BLaER1 treated with 17β-estradiol and CSF1 and Interleukin-3, amounts not matched to agents 10 nM and 100 nM (cell line): ENCODE results near the gene HYAL2.

Experiments used
- H3K27ac ChIP-seq, 11 experiments: shearing (Covaris generic); formaldehyde crosslinking; 2 replicates each; pipeline ENCODE4 v1.8.1; 2022
- H3K27me3 ChIP-seq, 11 experiments: shearing (Covaris generic); formaldehyde crosslinking; 2 replicates each; pipeline ENCODE4 v1.8.1; 2022
- H3K36me3 ChIP-seq, 11 experiments: shearing (Covaris generic); formaldehyde crosslinking; 2 replicates each; pipeline ENCODE4 v1.8.1; 2022
- H3K4me1 ChIP-seq, 10 experiments: shearing (Covaris generic); formaldehyde crosslinking; 2 replicates each; pipeline ENCODE4 v1.8.1; 2022
- H3K4me2 ChIP-seq, 11 experiments: shearing (Covaris generic); formaldehyde crosslinking; 2 replicates each; pipeline ENCODE4 v1.8.1; 2022
- H3K4me3 ChIP-seq, 10 experiments: shearing (Covaris generic); formaldehyde crosslinking; 2 replicates each; pipeline ENCODE4 v1.8.1; 2022
- H3K9ac ChIP-seq, 11 experiments: shearing (Covaris generic); formaldehyde crosslinking; 2 replicates each; pipeline ENCODE4 v1.8.1; 2022
- H3K9me3 ChIP-seq, 11 experiments: shearing (Covaris generic); formaldehyde crosslinking; replicated peaks in 1 of 11; 2 replicates each; pipeline ENCODE4 v1.8.1; 2022
- H4K20me1 ChIP-seq, 11 experiments: shearing (Covaris generic); formaldehyde crosslinking; 2 replicates each; pipeline ENCODE4 v1.8.1; 2022
- Cebpa-rat ChIP-seq, 11 experiments: shearing (Covaris generic); IDR thresholded peaks; 2 replicates each; pipeline ENCODE4 v1.8.1; 2022

The HYAL2 gene

DNA sequence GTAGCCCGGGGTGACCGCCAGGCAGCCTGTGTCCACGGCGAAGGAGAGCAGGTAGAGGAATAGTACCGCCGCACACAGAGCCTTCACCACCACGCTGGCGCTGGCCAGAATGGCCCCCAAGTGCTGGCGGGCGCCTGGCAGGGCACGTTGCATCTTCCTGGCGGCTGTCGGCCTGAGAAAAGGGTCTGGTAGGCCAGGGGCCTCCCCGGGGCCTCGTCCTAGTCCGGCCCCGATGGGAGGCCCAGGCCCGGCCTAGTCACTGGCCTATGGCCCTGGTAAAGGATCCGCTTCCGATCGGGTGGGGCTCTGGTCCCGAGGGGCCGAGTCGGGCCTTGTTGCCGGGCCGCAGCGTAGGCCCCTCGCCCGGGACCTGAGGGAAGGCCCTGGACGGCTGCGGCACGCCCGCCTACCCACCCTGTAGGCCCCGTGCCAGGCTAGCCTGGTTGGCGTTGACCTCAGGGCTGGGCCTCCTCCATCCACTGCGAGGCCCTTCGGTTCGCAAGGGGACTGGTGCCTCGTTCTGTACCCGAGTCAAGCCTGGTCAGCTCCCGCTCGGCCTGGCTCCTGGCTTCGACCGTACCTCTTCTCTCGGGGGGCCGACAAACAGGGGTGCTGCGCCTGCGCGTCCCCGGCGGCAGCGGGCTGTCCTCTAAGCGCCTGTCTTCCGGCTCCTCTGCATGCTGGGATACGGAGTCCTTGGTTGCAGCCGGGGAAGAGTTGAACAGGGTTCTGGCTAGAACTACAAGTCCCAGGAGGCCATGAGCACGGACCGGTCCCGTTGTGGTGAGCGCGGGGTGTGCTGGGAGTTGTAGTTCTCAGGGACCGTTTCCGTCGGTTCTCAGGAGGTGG, 36.6 kb upstream of the HYAL2 start, which contains the start of gene TMEM115:
TMEM115 (minus strand) TSS at position 611 of the 849 bp plus-strand sequence; CDS start at position 153, 458 bp downstream.
- H3K36me3 ChIP-seq = peaks cover 29 to 43% (median 34%) of the 10 kb centered on the region in 11 experiments

DNA sequence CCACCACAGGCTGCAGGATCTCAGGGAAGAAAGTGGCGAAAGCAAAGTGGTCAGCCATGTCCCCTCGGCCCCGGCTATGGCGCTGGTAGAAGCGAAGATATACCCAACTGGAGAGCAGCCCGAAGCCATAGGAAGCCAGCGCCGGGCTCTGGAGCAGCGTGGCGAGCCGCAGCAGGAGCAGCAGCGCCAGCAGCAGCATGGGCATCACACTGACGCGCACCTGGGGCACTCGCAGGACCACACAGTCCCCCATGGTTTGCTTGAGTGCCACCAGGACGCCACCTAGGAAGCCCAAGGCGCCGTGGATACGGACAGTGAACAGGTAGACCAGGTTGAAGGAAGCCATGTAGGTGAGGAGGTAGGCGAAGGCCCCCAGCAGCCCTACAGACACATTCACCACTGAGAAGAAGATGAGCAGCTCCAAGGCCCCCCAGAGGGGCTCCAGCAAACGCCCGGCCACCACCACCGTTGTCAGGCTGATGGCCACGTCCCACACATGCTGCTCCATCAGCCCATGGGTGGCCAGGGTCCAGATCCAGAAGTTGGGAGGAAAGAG, 35.9 kb upstream of the HYAL2 start:
- Histone ChIP-seq H3K4me3 (peak overlapping the region; percentile 72 to 96 (median 82)), H3K27me3 (no peaks in the 10 kb centered on the region), H3K4me2 (peak overlapping the region; percentile 92 to 100 (median 99)), H3K9me3 (no peaks in the 10 kb centered on the region), H3K9ac (peak overlapping the region; percentile 91 to 99 (median 93)), H4K20me1 (peaks cover 53 to 57% (median 56%) of the 10 kb centered on the region in 11 experiments), H3K4me1 (peaks cover 42 to 64% (median 55%) of the 10 kb centered on the region in 10 experiments), H3K27ac (peak overlapping the region; percentile 84 to 96 (median 91)), H3K36me3 (peaks cover 36 to 50% (median 41%) of the 10 kb centered on the region in 11 experiments)
- TF ChIP-seq Cebpa-rat (IDR thresholded peaks at IDR 0.05) = no peak

More for the DNA sequence above, 36.6 kb upstream of the HYAL2 start, which contains the start of gene TMEM115:
- Histone ChIP-seq H3K27me3 (no peaks in the 10 kb centered on the region), H3K4me2 (peak within 1 kb of the TSS; percentile 92 to 100 (median 99)), H3K4me3 (peak within 1 kb of the TSS; percentile 72 to 96 (median 82)), H3K9me3 (no peaks in the 10 kb centered on the region), H4K20me1 (peaks cover 46 to 50% (median 49%) of the 10 kb centered on the region in 11 experiments), H3K27ac (peak within 1 kb of the TSS; percentile 84 to 96 (median 91)), H3K9ac (peak within 1 kb of the TSS; percentile 91 to 99 (median 93)), H3K4me1 (peaks cover 44 to 59% (median 53%) of the 10 kb centered on the region in 10 experiments)
- TF ChIP-seq Cebpa-rat (IDR thresholded peaks at IDR 0.05) = no peak

DNA sequence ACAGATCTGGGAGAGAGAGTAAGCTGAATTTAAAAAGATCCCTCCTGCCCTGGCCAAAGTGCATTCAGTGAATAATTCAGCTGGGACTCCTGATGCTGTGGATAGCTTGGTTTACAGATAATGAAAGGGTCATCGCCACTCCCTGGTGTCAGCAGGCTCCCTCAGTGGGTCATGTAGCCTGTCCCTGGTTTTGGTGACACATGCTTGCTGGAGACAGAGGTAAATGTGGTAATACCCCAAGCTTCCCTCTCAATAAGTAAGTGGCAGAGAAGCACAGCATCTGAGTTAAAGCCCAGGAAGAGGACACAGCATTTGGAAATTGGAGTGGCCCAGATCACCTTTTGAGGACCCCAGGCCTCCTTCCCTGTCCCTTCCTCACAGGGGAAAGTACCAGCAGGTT, 34.9 kb upstream of the HYAL2 start:
- peaks cover 59 to 67% (median 65%) of the 10 kb centered on the region in 11 experiments for H4K20me1 ChIP-seq
- peaks cover 42 to 73% (median 61%) of the 10 kb centered on the region in 10 experiments for H3K4me1 ChIP-seq
- no peaks in the 10 kb centered on the region for H3K27me3 ChIP-seq
- peak overlapping the region in 9 of 11 experiments; percentile 6 to 96 (median 47); a peak in 14 of 22 replicates for H3K27ac ChIP-seq
- peaks cover 42 to 60% (median 51%) of the 10 kb centered on the region in 11 experiments for H3K36me3 ChIP-seq
- H3K4me2 ChIP-seq = peak overlapping the region; percentile 92 to 100 (median 99)
- no peak for TF ChIP-seq Cebpa-rat (IDR thresholded peaks at IDR 0.05)
- H3K9ac ChIP-seq = peak overlapping the region; percentile 91 to 99 (median 93)
- H3K9me3 ChIP-seq = no peaks in the 10 kb centered on the region
- H3K4me3 ChIP-seq = peak overlapping the region; percentile 72 to 96 (median 82)

DNA sequence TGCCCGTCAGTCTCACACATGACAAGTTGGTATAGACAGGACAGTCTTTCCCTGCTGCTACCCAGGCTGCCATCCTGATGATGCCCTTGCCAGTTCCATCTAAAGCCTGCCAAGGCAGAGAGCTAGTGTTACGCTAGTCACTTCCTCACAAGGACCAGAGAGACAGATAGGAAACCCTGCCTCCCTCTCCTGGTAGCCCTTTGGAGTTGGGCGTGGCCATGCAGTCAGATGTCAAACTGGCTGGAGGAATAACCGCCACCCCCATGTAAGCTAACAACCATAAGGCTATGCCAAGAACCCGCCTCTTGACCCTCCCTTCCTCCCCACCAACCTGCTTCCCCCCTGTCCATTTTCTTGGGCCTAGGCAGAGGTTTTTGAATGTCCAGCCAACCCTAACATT, 34.0 kb upstream of the HYAL2 start:
- no peak for TF ChIP-seq Cebpa-rat (IDR thresholded peaks at IDR 0.05)
- peak overlapping the region; percentile 92 to 100 (median 99) for H3K4me2 ChIP-seq
- peaks cover 40 to 74% (median 67%) of the 10 kb centered on the region in 10 experiments for H3K4me1 ChIP-seq
- peak overlapping the region; percentile 72 to 96 (median 82) for H3K4me3 ChIP-seq
- H4K20me1 ChIP-seq = peaks cover 60 to 76% (median 74%) of the 10 kb centered on the region in 11 experiments
- H3K27me3 ChIP-seq = no peaks in the 10 kb centered on the region
- H3K9me3 ChIP-seq = no peaks in the 10 kb centered on the region
- H3K36me3 ChIP-seq = peaks cover 42 to 69% (median 58%) of the 10 kb centered on the region in 11 experiments
- H3K9ac ChIP-seq = peak overlapping the region; percentile 91 to 99 (median 93); a peak in 20 of 22 replicates
- H3K27ac ChIP-seq = peak overlapping the region in 5 of 11 experiments; percentile 8 to 96 (median 91); a peak in 5 of 22 replicates

DNA sequence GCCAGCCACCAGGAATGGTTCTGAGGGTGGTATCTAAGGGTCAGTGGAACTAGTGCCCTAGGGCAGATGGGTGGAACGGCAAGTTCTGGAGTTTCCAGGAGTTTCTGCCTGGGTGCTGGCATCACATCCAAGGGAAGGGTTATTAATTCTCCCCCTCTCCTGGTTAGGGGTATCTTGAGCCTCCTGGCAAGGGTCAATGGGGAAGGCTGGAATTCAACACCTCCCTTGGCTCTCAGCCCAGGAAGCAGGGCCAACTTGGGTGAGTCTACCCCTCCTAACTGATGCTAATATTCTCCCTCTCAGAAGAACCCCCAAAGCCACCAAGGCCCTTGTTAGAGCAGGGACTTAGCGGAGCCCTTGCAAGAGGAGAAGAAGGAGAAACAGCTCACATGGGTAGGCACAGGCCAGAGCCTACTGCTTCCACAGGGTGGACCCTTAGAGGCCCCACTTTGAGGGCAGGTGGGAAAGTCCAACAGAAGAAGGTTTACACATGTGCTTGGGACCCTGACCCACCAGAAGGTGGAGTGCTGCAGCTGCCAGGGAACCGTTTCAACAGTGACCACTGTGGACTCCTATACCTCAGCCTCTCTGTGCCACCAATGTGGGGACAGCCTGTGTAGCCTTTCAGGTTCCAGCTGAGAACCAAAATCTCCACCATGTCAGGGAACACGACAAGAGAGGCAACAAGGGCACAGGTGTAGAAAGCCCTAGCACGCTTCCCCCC, 33.4 kb upstream of the HYAL2 start:
- Histone ChIP-seq H3K9ac (peak overlapping the region; percentile 91 to 99 (median 93); a peak in 19 of 22 replicates), H3K4me2 (peak overlapping the region; percentile 92 to 100 (median 99)), H3K4me1 (peaks cover 46 to 78% (median 72%) of the 10 kb centered on the region in 10 experiments), H3K4me3 (peak overlapping the region; percentile 72 to 96 (median 82); a peak in 19 of 20 replicates), H4K20me1 (peaks cover 64 to 82% (median 80%) of the 10 kb centered on the region in 11 experiments), H3K9me3 (no peaks in the 10 kb centered on the region), H3K27ac (peak overlapping the region in 5 of 11 experiments; percentile 8 to 96 (median 18); a peak in 5 of 22 replicates), H3K27me3 (no peaks in the 10 kb centered on the region), H3K36me3 (peaks cover 42 to 72% (median 60%) of the 10 kb centered on the region in 11 experiments)
- TF ChIP-seq Cebpa-rat (IDR thresholded peaks at IDR 0.05) = no peak

DNA sequence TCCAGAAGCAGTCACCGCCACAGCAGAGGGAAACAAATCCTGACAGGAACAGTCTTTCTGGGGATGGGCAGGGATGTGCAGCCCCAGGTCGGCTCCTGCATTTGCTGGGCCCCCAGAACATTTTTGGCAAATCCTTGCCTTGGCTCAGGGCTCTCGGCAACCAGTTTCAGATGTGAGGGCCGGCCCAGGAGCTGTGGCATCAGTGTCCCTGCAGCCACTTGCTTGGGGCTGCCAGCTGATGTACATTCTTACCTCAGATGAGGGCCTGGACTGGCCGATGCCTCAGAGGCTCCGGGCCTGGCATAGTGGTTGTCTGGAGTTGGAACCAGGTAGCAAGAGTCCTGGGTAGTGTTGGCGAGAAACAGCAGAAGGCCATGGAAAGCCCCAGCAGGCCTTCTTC, 32.3 kb upstream of the HYAL2 start:
- peaks cover 64 to 82% (median 80%) of the 10 kb centered on the region in 11 experiments for H4K20me1 ChIP-seq
- peak overlapping the region in 6 of 11 experiments; percentile 97 to 100 (median 100); a peak in 9 of 22 replicates for H3K4me2 ChIP-seq
- no peaks in the 10 kb centered on the region for H3K9me3 ChIP-seq
- H3K27me3 ChIP-seq = no peaks in the 10 kb centered on the region
- H3K36me3 ChIP-seq = peaks cover 42 to 72% (median 60%) of the 10 kb centered on the region in 11 experiments
- TF ChIP-seq Cebpa-rat (IDR thresholded peaks at IDR 0.05) = no peak
- peak overlapping the region in 2 of 11 experiments; percentile 22 to 31; a peak in 4 of 22 replicates for H3K27ac ChIP-seq
- H3K4me1 ChIP-seq = peaks cover 53 to 85% (median 77%) of the 10 kb centered on the region in 10 experiments
- H3K4me3 ChIP-seq = no peak overlapping the region
- H3K9ac ChIP-seq = peak overlapping the region in 6 of 11 experiments; percentile 14 to 99 (median 94); a peak in 2 of 22 replicates

DNA sequence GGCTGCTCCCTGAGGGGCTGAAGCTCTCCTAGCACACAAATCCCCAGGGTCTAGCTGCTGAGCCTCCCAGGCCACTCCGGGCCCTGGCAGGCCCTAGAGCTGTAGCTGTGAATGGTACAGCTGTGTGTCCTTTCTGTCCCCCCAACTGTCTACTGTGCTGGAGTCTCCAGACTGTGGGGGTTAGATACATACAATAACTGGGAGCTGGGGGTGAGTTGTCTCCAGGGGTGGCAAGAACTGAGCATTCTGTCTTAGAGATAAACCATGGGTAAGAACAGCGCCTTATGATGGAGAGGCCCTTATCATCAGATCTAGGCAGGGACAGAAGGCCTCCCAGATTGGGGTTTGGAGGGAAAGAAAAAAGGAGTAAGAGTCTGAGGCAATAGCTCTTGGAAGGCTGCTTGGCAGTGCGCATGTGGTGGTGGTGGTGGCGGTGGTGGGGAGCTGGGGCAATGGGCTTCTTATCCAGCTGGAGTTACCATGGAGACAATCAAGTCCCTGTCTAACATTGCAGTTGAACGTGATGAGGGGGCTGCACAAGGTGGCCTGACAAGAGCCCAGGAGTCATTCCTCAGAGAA, 31.7 kb upstream of the HYAL2 start:
- Histone ChIP-seq H4K20me1 (peaks cover 64 to 87% (median 80%) of the 10 kb centered on the region in 11 experiments), H3K27me3 (no peaks in the 10 kb centered on the region), H3K4me3 (no peak overlapping the region), H3K9me3 (no peaks in the 10 kb centered on the region), H3K4me1 (peaks cover 59 to 91% (median 80%) of the 10 kb centered on the region in 10 experiments), H3K4me2 (peak overlapping the region in 3 of 11 experiments; percentile 54 to 99 (median 99); a peak in 7 of 22 replicates), H3K9ac (peak overlapping the region in 8 of 11 experiments; percentile 3 to 91 (median 50); a peak in 9 of 22 replicates), H3K27ac (peak overlapping the region in 2 of 11 experiments; percentile 66 to 87; a peak in 2 of 22 replicates), H3K36me3 (peaks cover 42 to 73% (median 60%) of the 10 kb centered on the region in 11 experiments)
- no peak for TF ChIP-seq Cebpa-rat (IDR thresholded peaks at IDR 0.05)
